Measurements from ENCODE around the gene MCUR1. TPM values are rescaled to one million over a fixed set of nuclear protein-coding genes. Genes with fewer than 3 reads are reported as not detected.
"Not testable (repeated sequence)": the region's sequence is repeated elsewhere in the genome, so short reads cannot be mapped to it uniquely, and the experiment has no call there.

Gene MCUR1
- total and polyA plus RNA-seq, 10 of the 15 experiments (the other 5 are each of a cell fraction or from before 2014, with no cell fraction given): 4.4 to 43.9 (median 18.3) TPM

DNA sequence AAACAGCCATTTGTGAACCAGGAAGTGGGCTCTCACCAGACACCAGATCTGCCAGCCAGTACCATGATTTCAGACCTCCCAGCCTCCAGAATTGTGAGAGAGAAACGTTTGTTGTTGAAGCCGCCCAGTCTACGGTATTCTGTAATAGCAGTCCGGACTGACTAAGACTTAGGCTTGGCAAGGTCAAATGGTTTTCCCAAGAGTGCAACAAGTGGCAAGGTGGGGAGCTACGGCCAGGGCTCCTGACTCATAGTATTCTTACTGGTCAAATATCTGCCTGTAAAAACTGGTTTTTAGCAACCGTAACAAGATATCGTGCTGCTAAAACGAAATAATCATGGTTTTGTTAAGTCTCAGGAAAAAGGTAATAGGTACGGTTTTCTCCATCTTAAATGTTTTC, 37.8 kb downstream of the MCUR1 start:
- ChIA-PET POLR2A (no interaction called here), CTCF (no interaction called here), RAD21 (ENCODE audit: unreplicated experiment) (no interaction called here), SMC1A (ENCODE audit: uncharacterized antibody, unreplicated experiment) (no interaction called here)
- Histone ChIP-seq H3K27ac (ENCODE audit: control insufficient read depth, insufficient read depth) (no peak overlapping the region), H3K79me2 (ENCODE audit: control insufficient read depth, insufficient read depth, low read length) (no peaks in the 10 kb centered on the region), H3K9me3 (replicated peaks; ENCODE audit: control insufficient read depth, insufficient read depth, low read length) (no peaks in the 10 kb centered on the region), H3K9ac (ENCODE audit: control insufficient read depth, insufficient read depth, low read length) (no peak overlapping the region), H3K36me3 (ENCODE audit: control insufficient read depth in 2 of 2, insufficient read depth in 2 of 2, low read length in 1 of 2) (no peaks in the 10 kb centered on the region), H3K27me3 (replicated peaks in 1 of 2; ENCODE audit: control insufficient read depth in 2 of 2, insufficient read depth in 2 of 2, low read length in 1 of 2) (no peaks in the 10 kb centered on the region), H3K4me3 (no peak overlapping the region), H2AFZ (ENCODE audit: control insufficient read depth, low read depth, low read length) (no peak overlapping the region), H4K20me1 (ENCODE audit: control insufficient read depth, insufficient read depth) (no peaks in the 10 kb centered on the region), H3K4me2 (ENCODE audit: control insufficient read depth, insufficient read depth) (no peak overlapping the region), H3K4me1 (ENCODE audit: control insufficient read depth, insufficient read depth, low read length) (no peaks in the 10 kb centered on the region)
- intact Hi-C loops (cut with micrococcal nuclease; ENCODE audit: unreplicated experiment) (no loop called here), in situ Hi-C loops (cut with MboI) (no loop called here)
- TF ChIP-seq POU2F2 (IDR thresholded peaks at IDR 0.05; ENCODE audit: borderline replicate concordance, low read depth, low read length) (no peak), BRCA1 (IDR thresholded peaks at IDR 0.05; ENCODE audit: low read depth, low read length) (no peak), HDGF (IDR thresholded peaks at IDR 0.05) (no peak)
- DNase-seq (ENCODE audit: low read depth, low spot score): no peak
- FAIRE-seq: no peak
- BruUV-seq (replicated peaks): no TSS peak
- WGBS (ENCODE audit: insufficient coverage, insufficient replicate concordance, low lambda C conversion rate, missing lambda C conversion rate): 63% methylated on average over 9 of the region's 9 CpGs
- no peak for ATAC-seq

DNA sequence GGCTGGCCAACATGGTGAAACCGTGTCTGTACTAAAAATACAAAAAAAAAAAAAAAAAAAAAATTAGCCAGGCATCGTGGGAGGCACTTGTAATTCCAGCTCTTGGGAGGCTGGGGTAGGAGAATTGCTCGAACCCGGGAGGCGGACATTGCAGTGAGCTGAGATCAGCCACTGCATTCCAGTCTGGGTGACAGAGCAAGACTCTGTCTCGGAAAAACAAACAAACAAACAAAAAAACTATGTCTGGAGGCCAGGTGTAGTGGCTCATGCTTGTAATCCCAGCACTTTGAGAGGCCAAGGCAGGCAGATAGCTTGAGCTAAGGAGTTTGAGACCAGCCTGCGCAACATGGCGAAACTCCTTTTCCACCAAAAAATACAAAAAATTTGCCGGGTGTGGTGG, 38.9 kb downstream of the MCUR1 start:
- FAIRE-seq: not testable (repeated sequence)
- POLR2A ChIA-PET: interaction anchor here (0.6 kb wide), 1 partner anchor 40 kb away, joined by 4 read pairs; no protein-coding TSS in a partner anchor

DNA sequence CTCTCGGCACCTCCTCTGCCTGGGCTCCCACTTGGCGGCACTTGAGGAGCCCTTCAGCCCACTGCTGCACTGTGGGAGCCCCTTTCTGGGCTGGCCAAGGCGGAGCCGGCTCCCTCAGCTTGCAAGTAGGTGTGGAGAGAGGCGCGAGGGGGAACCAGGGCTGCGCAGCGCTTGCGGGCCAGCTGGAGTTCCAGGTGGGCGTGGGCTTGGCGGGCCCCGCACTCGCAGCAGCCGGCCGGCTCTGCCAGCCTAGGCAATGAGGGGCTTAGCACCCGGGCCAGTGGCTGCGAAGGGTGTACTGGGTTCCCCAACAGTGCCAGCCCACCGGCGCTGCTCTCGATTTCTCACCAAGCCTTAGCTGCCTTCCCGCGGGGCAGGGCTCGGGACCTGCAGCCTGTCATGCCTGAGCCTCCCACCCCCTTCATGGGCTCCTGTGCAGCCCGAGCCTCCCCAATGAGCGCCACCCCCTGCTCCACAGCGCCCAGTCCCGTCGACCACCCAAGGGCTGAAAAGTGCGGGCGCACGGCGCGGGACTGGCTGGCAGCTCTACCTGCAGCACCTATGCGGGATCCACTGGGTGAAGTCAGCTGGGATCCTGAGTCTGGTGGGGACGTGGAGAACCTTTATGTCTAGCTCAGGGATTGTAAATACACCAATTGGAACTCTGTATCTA, 41.9 kb downstream of the MCUR1 start:
- SMC1A ChIA-PET (ENCODE audit: uncharacterized antibody, unreplicated experiment); in situ Hi-C loops (cut with MboI): not testable (repeated sequence)

More for the DNA sequence above, 38.9 kb downstream of the MCUR1 start:
- H3K4me3 ChIP-seq; H3K4me2 ChIP-seq (ENCODE audit: control insufficient read depth, insufficient read depth); H3K9me3 ChIP-seq (replicated peaks; ENCODE audit: control insufficient read depth, insufficient read depth, low read length); H3K27me3 ChIP-seq (replicated peaks in 1 of 2; ENCODE audit: control insufficient read depth in 2 of 2, insufficient read depth in 2 of 2, low read length in 1 of 2); in situ Hi-C loops (cut with MboI); BruUV-seq (replicated peaks); H3K27ac ChIP-seq (ENCODE audit: control insufficient read depth, insufficient read depth); H3K36me3 ChIP-seq (ENCODE audit: control insufficient read depth in 2 of 2, insufficient read depth in 2 of 2, low read length in 1 of 2); ATAC-seq; H3K9ac ChIP-seq (ENCODE audit: control insufficient read depth, insufficient read depth, low read length); CTCF ChIA-PET; H3K79me2 ChIP-seq (ENCODE audit: control insufficient read depth, insufficient read depth, low read length); intact Hi-C loops (cut with micrococcal nuclease; ENCODE audit: unreplicated experiment); H4K20me1 ChIP-seq (ENCODE audit: control insufficient read depth, insufficient read depth); H3K4me1 ChIP-seq (ENCODE audit: control insufficient read depth, insufficient read depth, low read length); SMC1A ChIA-PET (ENCODE audit: uncharacterized antibody, unreplicated experiment); DNase-seq (ENCODE audit: low read depth, low spot score); H2AFZ ChIP-seq (ENCODE audit: control insufficient read depth, low read depth, low read length): not testable (repeated sequence)
- WGBS (ENCODE audit: insufficient coverage, insufficient replicate concordance, low lambda C conversion rate, missing lambda C conversion rate): 83% methylated on average over 8 of the region's 9 CpGs
- RAD21 ChIA-PET (ENCODE audit: unreplicated experiment): interaction anchor here (0.6 kb wide), 1 partner anchor 296 kb away, joined by 3 read pairs; no protein-coding TSS in a partner anchor

More for the DNA sequence above, 41.9 kb downstream of the MCUR1 start:
- H3K4me3 ChIP-seq; H3K9me3 ChIP-seq (replicated peaks; ENCODE audit: control insufficient read depth, insufficient read depth, low read length); CTCF ChIA-PET; H3K9ac ChIP-seq (ENCODE audit: control insufficient read depth, insufficient read depth, low read length); intact Hi-C loops (cut with micrococcal nuclease; ENCODE audit: unreplicated experiment); H3K27ac ChIP-seq (ENCODE audit: control insufficient read depth, insufficient read depth); POLR2A ChIA-PET; H3K4me1 ChIP-seq (ENCODE audit: control insufficient read depth, insufficient read depth, low read length); FAIRE-seq; BruUV-seq (replicated peaks); H3K36me3 ChIP-seq (ENCODE audit: control insufficient read depth in 2 of 2, insufficient read depth in 2 of 2, low read length in 1 of 2); H3K27me3 ChIP-seq (replicated peaks in 1 of 2; ENCODE audit: control insufficient read depth in 2 of 2, insufficient read depth in 2 of 2, low read length in 1 of 2); H2AFZ ChIP-seq (ENCODE audit: control insufficient read depth, low read depth, low read length); H3K79me2 ChIP-seq (ENCODE audit: control insufficient read depth, insufficient read depth, low read length); DNase-seq (ENCODE audit: low read depth, low spot score); H3K4me2 ChIP-seq (ENCODE audit: control insufficient read depth, insufficient read depth); ATAC-seq; RAD21 ChIA-PET (ENCODE audit: unreplicated experiment); H4K20me1 ChIP-seq (ENCODE audit: control insufficient read depth, insufficient read depth): not testable (repeated sequence)
- 80% methylated on average over 26 of the region's 35 CpGs for WGBS (ENCODE audit: insufficient coverage, insufficient replicate concordance, low lambda C conversion rate, missing lambda C conversion rate)

Data from GM12878 (cell line).